HG03378 (cell line): ENCODE measurements around the gene C22orf39.
"Not testable (repeated sequence)": the region's sequence is repeated elsewhere in the genome, so short reads cannot be mapped to it uniquely, and the experiment has no call there.

ENCODE experiments used
- ATAC-seq: cut with Tn5 transposase; IDR thresholded peaks from one replicate; pipeline ENCODE4 v1.9.1; 2021; ENCODE audit warnings: mild to moderate bottlenecking, moderate library complexity; ENCODE audit not compliant: unreplicated experiment

The C22orf39 gene

DNA sequence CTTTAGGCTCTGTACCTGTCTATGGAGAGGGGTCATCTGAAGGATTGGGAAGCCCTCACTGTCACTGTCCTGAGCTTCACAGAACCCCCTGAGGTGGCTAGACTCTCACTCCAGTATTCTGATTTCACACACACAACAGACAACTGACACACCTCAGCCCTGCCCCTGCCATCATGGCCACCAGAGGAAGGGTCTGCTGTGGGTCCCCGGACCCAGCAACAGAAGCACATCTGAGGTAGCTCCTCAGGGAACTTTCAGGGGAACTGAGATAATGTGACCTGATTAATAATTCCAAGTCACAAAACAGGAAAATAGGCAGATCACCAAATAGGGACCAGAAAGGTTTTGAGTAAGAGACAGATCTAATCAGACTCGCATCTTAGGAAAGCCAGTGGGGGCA is 7.5 kb upstream of the C22orf39 start:
- ATAC-seq: no peak

GRCh38 chr22:19454156-19454555 is 6.6 kb upstream of the C22orf39 start:
- no peak for ATAC-seq

GRCh38 chr22:19453718-19454117 is 6.2 kb upstream of the C22orf39 start:
- no peak for ATAC-seq

- ATAC-seq: no peak
Measured at GRCh38 chr22:19451570-19451969, 4.1 kb upstream of the C22orf39 start.

- no peak for ATAC-seq
Measured at GRCh38 chr22:19450363-19451175, 3.1 kb upstream of the C22orf39 start.

- no peak for ATAC-seq
Measured at GRCh38 chr22:19449422-19449767, 1.9 kb upstream of the C22orf39 start.

GRCh38 chr22:19448739-19449421 is 1.4 kb upstream of the C22orf39 start:
- ATAC-seq: no peak

GRCh38 chr22:19448076-19448607 is 631 bp upstream of the C22orf39 start:
- ATAC-seq: peak; percentile 30

DNA sequence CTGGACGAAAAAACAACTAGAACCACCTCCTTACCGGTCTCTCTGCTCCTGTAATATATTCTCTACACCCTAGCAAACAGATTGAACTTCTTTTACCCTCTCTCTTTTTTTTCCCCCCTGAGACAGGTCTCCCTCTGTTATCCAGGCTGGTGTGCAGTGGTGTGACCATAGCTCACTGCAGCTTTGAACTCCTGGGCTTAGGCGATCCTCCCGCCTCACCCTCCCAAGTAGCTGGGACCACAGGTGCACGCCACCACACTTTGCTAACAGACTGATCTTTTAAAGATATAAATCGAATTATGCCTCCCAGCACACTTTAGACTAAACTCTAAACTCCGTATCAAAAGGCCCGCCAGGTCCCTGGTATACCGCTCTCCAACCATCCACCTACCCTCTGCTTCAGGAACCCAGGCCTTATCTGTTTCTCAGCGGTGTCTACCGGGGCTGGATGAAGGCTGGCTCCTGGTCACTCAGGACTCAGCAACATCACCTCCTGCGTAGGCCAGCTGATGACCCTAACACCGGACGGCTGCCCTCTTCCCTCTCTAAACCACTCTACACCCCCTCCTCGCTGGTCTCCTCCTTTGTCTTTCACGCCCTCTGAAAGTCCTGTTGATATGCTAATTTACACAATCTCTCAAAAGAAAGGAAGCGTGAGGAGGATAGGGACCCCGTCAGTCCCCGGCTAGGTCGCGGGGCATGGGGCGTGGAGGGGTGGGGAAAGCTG is 745 bp downstream of the C22orf39 start:
- ATAC-seq: no peak

- not testable (repeated sequence) for ATAC-seq
Measured at GRCh38 chr22:19445279-19445982, 2.1 kb downstream of the C22orf39 start.

GRCh38 chr22:19443544-19444211 is 3.8 kb downstream of the C22orf39 start:
- ATAC-seq: no peak

DNA sequence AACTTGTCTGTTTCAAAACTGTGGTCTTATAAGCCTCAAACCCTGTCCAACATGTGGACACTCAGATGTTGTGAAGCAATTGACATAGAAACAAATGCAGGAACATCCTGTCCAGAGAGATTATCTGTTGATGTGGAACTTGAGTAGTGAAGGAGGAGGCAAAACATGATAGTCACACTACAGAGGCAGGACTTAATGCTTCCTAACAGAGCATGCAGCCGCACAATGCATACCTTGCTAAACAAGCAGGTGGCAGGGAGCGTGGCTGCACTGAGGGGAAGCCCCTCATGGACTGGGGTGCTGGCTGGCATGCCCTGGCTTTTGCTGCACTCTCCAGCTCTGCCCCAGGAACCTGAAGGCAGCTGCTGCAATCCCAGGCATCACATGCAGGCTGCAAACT is 5.3 kb downstream of the C22orf39 start:
- ATAC-seq: no peak

DNA sequence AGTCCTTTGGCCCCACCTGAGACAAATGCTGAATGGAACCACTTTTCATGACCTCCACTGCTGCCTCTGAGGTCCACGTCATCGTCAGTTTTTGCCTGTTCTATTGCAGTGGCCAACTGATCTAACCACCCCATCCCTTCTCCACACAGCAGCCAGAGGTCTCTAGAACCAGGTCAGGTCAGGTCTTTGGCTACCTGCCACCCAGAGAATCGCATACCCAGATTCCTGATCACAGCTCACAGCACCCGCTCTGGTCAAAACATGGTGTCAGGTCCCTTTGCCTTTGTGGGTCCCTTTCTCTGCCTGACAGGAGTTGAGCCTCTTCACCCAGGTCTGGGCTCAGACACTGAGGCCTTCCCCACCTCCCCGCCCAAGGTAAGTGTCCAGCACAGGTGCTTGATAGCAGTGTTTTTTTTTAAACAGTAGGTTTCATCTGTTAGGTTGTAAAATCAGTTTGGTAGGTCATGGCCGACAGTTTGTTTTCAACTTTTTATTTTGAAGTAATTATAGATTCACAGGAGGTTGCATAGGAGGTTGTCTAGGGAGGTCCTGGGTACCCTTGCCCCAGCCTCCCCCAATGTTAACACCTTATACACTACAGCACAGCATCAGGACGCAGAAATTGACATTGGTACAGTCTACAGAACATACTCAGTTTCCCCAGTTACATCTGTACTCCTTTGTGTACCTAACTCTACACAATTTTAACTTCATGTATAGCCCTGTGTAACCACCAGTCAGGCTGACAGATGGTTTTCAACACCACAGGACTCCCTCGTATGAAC is 6.9 kb downstream of the C22orf39 start:
- ATAC-seq: no peak

DNA sequence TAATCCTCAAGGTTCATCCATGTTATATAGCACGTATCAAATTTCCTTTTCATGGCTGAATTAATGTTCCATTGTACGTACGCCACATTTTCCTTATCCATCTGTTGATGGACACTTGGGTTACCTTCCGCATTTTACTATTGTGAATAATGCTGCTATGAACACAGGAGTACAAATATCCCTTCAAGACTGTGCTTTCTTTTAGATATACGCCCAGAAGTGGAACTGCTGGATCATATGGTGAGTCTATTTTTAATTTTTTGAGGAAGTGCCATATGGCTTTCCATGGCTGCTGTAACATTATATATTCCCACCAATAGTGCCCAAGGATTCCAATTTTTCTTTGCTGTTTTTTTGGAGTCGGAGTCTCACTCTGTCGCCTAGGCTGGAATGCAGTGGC is 9.2 kb downstream of the C22orf39 start:
- ATAC-seq: no peak

DNA sequence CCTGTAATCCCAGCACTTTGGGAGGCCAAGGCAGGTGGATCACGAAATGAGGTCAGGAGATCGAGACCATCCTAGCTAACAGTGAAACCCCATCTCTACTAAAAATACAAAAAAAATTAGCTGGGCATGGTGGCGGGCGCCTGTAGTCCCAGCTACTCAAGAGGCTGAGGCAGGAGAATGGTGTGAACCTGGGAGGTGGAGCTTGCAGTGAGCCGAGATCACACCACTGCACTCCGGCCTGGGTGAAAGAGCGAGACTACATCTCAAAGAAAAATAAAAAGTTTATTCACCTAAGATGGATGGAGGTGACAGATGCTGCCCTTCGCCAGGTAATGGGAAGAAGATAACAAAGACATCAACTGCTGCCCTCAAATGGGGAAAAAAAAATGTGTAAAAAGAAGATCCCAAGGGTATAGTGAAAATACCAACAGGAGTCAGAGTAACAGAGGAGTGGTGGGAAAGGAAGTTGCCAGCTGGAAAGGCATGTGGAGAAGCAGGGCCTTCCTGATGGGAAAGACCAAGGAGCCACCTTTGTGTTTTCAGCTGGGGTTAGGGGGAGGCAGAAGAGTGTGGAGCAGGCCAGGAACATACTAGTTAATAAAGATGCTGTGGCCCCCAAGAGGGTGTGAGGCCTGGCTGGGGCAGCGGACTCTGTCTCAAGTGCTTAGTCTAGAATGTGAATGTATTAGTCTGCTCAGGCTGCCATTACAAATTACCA is 10.9 kb downstream of the C22orf39 start:
- not testable (repeated sequence) for ATAC-seq

- no peak for ATAC-seq
Measured at GRCh38 chr22:19434829-19435580, 12.5 kb downstream of the C22orf39 start.

- ATAC-seq: no peak
Measured at GRCh38 chr22:19434401-19434800, 13.1 kb downstream of the C22orf39 start.

GRCh38 chr22:19432133-19432851 is 15.2 kb downstream of the C22orf39 start, which contains the start of gene MRPL40:
MRPL40 (plus strand) TSS chr22:19432545; CDS start chr22:19432555, 10 bp downstream.
- peak; percentile 53 for ATAC-seq
